HG03521 (cell line): ENCODE measurements around the gene REC8.
A peak's percentile ranks its signal among the peaks of the same experiment; 100 is the strongest.

ENCODE experiments used
- ATAC-seq: cut with Tn5 transposase; IDR thresholded peaks from one replicate; pipeline ENCODE4 v1.9.1; 2021; ENCODE audit warnings: mild to moderate bottlenecking, moderate library complexity; ENCODE audit not compliant: unreplicated experiment

REC8 gene

DNA sequence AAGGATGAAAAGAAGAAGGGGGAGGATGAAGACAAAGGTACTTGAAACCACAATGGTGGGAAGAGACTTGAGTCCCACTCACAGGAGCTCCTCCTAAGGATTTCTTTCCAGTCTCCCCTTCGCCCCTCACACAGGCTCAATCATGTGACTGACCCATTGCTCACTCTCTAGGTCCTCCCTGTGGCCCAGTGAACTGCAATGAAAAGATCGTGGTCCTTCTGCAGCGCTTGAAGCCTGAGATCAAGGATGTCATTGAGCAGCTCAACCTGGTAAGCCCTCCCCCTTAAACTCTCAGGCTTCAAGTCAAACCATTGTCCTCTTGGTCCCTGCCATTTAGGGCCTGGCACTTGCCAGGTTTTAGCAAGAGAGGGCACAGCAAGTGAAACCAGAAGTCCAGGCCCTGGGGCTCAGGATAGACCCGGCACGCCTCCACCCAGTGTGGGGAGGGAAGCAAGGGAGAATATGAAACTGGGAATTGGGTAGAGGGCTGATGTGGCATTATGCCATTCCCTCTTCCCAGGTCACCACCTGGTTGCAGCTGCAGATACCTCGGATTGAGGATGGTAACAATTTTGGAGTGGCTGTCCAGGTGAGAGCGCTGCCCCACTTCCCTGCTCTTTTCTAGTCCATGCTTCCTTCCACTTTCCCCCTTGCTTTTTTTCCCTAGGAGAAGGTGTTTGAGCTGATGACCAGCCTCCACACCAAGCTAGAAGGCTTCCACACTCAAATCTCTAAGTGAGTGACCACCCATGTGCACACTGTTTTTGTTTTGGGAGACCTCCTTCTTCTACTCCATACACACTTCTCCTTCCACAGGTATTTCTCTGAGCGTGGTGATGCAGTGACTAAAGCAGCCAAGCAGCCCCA is 34.1 kb upstream of the REC8 start:
- ATAC-seq = no peak

DNA sequence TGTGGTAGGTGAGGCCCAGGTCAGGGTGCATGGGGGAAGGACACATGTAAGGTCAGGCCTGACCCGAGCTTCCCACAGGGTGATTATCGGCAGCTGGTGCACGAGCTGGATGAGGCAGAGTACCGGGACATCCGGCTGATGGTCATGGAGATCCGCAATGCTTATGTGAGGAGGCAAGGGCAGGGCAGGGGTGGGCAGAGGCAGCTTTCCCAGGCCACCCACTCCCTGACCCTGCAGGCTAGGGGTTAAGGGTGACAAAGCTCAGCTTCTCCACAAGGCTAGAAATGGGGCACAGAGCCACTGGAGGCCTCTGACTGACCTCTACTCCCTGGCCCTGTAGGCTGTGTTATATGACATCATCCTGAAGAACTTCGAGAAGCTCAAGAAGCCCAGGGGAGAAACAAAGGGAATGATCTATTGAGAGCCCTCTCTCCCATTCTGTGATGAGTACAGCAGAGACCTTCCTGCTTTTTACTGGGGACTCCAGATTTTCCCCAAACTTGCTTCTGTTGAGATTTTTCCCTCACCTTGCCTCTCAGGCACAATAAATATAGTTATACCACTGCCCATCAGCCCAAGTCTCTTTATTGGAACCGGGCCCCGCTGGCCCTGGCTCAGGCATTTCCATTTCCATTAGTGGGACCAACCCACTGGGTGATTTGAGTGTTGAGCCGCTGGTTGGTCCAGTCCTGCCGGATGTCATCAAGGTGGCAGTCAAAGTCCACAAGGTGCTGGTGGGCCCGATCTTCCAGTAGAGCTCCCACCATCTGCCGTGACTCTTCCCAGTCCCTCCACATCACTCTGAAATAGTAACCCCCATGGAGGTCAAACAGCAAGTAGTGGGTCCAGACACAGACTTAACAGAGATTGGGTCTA is 33.2 kb upstream of the REC8 start:
- no peak for ATAC-seq

DNA sequence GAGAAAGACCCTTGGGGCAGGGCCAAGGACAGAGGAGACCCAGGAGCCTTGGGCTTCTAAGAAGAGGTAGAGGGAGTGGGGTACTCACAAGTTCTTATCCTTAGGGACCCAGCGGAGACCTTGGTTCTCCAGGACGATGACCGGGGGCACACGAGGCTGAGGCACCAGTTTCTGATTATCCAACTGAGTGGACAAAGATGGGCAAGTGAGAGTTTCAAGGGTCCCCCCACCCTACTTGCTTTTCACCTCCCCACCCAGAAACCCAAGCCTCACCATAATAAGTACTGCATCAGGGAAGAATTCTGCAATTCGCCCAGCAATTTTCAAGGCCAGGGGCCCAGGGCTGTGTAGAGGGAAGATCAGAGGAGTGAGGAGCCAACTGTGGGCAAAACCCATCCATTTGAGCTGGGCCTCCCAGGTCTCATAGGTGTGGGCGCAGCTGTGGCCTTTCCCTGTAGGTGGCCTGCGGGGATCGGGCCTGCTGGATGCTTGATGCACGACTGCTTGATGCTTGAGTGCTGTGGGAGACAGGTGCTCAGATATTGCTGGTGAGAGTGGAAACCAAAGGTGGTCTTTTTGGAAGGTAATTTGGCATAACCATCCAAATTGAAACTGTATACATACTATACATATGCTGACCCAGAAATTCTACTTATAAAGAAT is 32.5 kb upstream of the REC8 start:
- ATAC-seq = no peak

DNA sequence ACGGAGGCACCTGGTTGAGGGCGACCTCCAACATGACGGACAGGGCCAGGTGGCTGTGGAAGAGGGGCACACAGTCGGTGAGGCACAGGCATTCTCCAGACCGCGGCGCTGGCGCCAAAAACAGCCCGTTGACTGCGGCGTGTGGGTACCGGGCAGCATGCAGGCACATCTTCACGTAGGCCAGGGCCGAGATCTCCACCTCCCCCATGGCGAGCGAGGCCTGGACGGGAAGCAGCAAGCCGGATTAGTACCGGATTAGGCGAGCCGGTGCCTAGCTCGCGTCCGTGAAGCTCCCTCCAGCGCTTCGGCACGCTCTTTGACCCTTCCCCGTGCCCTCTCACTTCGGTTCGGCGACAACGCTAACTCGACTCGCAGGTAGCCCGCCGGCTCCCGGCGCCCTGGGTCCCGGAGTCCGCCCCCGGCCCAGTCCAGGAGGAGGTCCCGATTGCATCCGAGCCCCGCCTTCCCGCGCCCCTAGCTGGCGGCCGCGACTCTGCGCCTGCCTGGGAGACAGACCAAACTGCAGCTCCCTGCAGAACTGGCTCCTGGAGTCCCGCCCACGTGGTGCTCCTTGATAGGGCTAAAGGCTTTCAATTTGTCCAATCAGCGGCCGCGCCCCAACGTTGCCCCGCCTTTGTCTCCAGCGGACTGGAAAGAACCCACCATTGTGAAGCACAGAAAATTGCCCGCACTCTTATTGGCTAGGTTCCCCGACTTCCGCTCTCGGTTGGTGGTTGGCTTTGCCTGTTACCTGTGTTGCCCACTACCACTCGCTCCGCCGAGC is 30.6 kb upstream of the REC8 start, which contains the start of gene EMC9:
Gene EMC9 (minus strand): TSS at position 495 of the 784 bp plus-strand sequence. CDS start 287 bp downstream, at position 208.
- ATAC-seq = peak; percentile 85

DNA sequence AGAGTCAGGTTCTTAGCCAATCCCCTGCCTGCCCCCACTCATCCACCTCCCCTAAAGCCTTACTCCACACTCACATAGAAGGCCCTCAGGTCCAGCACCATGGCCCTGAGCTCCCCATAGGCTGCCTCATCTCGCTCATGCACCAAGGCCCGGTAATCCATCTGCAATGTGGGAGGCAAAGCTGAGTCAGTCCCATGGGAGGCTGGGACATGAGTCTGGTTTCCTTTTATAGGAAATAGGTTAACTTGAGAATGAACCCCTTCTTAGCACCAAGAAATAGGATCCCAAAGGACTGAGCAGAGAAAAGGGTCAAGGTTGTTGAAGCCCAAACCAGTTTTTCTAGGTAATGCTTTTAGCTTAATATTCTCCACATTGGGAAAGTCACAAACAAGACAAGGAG is 28.4 kb upstream of the REC8 start:
- no peak for ATAC-seq

DNA sequence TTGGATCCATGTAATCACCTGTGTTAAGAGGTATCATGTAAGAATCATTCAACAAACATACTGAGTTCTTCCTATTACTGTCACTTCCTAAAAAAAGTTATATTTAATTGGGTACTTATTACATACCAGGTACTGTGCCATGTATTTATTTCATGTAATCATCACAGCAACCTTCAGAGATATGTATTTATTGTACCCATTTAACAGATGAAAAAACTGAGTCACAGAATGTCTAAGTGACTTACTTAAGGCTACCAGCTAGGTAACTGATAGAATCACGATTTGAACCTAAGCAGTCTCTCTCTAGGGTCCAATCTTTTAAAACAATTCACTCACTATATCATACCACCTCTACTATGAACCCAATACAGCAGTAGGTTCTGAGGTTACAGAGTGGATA is 27.4 kb upstream of the REC8 start:
- ATAC-seq = no peak

DNA sequence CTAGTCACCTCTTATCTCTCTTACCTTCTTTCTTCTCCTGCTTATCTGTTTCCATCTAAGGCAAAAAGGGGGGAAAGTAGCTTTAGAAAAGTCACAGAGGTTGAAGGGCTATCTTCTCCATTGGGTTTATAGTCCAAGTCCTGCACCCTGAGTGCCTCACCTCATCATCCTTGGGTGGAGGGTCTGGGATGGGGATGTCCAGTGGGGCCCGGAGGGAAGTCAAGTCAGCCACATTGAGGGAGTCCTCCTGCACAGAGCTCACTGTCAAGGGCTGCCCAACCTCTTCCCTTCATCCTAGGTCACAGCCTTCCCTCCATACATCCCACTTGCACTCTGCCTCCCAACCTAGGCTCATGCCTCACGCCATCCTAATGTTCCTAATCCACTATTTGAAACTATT is 26.7 kb upstream of the REC8 start:
- no peak for ATAC-seq

DNA sequence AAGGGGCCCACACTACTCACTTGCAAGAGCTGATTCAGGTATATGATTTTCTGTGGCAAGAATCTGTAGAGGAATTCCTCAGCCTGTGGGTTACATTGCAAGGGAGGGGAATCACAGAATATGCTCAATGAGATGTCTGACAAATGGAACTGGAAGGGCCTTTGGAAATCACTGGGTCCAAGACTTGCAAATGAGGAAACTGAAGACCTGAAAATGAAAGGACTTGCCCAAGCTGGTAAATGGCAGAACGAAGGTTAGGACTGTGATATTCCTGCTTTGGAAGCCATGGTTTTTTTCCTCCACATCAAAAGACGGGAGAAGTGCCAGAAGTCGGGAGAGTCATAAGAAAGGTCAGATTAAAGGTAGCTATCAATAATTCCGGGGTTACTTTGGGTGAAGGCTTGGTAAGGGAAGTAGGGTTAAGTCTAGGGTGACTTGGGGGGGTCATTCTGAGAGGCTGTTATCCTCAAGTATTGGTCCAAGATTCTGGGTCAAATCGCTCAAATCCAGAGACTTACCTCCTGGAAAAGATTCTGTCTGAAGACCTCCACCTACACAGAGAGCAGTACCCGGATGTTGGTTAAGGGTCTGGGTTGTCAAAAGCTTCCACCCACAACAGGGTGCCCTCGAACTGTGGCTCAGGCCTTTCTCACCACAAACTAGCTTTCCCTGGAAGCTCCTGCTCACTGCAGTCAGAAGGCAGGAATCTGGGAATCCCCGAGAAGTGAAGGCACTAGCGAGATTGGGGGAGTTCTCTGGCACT is 26.0 kb upstream of the REC8 start:
- no peak for ATAC-seq

DNA sequence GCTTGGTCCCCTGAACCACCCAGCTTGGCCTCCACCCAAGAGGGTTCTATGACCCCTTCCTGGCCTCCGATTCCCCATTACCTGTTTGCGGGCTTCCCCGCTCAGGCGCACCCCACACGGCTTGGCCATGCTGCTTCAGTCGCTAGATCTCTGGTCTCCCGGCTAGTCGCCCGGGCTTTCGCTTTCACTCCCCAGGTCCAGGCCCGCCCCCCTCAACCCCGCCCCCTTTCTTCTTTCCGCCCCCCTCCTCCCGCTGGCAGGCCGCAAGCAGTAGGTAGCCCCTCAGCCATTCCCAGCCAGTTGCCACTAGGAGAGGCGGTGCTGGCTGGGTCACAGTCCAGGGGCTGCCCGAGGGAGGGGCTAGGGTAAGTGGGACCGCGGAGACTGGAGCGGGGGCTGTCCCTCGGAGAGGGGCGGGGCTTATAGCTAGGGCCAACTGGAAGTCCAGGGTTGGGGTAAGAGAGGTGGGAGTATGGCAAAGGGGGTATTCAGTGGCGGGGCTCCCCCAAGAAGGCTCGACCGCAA is 25.4 kb upstream of the REC8 start, which contains the start of gene PSME2:
Gene PSME2 (minus strand): TSS at position 158 of the 525 bp plus-strand sequence. CDS start 29 bp downstream, at position 129.
- ATAC-seq = peak; percentile 58

DNA sequence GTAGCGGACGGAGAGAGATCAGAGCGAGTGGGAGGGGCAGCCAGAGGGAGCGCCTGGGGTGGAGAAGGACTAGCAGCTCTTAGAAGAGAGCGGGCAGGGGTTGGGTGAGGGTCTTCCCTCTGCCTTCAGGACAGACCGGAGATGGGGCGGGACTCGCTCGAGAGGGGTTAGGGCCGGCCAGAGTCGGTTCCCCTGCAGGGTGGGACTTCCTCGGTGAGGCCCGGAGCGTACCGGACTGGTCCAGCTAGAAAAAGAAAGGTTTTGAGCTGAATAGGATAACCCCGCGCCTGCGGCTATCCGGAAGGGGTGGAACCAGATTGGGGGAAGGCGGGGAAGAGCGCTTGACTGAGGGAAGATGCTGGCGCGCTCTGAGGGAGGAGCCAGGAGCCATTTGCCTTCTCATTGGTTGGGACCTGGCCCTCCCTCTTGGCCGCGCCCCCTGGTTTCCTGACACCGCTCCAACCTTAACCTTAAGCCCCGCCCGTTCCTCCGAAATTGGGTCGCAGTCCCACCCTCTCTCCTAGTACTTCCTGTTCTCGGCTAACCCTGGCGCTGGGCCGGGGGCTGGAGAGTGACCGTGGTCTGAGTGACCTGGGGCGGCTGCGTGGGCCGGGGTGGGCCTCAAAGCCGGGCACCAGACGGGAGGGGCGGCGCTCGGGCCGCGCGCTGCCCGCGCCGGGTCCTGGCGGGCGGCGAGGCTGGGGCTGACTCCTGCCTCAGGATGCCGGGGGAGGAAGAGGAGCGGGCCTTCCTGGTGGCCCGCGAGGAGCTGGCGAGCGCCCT is 24.7 kb upstream of the REC8 start, which contains the start of gene RNF31:
Gene RNF31 (plus strand): TSS at position 521 of the 783 bp plus-strand sequence. CDS start 201 bp downstream, at position 722.
- peak; percentile 79 for ATAC-seq

DNA sequence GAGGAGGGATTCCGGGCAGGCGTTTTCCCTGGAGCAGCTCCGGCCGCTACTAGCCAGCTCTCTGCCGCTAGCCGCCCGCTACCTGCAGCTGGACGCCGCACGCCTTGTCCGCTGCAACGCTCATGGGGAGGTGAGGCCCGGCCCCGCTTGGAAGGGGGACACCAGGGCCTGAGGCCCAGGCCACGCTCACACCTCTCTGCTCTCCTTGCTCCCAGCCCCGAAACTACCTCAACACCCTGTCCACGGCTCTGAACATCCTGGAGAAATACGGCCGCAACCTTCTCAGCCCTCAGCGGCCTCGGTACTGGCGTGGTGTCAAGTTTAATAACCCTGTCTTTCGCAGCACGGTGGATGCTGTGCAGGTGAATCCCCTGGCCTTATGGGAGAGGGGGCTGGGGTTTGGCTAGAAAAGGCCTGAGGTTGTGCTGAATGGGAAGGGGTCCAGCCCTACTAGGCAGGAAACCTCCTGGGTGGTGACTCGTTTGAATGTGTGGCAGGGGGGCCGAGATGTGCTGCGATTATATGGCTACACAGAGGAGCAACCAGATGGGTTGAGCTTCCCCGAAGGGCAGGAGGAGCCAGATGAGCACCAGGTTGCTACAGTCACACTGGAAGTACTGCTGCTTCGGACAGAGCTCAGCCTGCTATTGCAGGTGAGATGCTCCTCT is 24.0 kb upstream of the REC8 start:
- no peak for ATAC-seq

DNA sequence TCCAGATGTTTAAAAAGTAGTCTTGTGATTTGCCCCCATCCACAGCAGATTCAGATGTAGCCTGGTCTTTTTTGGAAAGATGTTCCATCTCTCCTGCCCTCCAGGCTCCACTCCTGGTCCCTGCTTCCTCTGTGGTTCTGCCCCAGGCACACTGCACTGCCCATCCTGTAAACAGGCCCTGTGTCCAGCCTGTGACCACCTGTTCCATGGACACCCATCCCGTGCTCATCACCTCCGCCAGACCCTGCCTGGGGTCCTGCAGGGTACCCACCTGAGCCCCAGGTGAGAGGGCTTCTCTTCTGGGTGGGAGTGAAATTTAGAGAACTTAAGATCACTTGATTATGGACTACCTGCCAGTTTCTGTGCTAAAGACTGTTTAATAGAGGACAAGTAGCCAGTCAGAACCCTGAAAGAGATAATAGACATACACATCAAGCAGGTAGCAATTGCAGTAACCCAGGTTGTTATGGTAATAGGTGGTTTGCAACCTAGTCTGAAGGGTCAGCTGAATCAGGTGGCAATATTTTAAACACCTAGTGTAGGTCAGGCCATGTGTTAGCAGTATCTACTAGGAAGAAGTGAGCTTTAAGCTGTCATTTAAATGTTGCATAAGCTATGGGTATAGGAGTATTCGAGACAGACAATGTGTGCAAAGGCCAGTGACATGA is 22.4 kb upstream of the REC8 start:
- ATAC-seq = no peak

DNA sequence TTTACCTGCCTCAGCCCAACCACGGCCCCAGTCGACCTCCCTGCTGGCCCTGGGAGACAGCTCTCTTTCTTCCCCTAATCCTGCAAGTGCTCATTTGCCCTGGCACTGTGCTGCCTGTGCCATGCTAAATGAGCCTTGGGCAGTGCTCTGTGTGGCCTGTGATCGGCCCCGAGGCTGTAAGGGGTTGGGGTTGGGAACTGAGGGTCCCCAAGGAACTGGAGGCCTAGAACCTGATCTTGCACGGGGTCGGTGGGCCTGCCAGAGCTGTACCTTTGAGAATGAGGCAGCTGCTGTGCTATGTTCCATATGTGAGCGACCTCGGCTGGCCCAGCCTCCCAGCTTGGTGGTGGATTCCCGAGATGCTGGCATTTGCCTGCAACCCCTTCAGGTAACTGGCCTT is 21.8 kb upstream of the REC8 start:
- ATAC-seq = no peak

DNA sequence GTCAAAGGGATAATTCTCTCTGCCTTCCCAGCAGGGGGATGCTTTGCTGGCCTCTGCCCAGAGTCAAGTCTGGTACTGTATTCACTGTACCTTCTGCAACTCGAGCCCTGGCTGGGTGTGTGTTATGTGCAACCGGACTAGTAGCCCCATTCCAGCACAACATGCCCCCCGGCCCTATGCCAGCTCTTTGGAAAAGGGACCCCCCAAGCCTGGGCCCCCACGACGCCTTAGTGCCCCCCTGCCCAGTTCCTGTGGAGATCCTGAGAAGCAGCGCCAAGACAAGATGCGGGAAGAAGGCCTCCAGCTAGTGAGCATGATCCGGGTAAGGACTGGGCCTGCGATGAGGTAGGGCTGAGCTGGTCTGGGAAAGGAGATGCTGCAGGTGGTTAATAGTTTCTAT is 21.3 kb upstream of the REC8 start:
- ATAC-seq = no peak

DNA sequence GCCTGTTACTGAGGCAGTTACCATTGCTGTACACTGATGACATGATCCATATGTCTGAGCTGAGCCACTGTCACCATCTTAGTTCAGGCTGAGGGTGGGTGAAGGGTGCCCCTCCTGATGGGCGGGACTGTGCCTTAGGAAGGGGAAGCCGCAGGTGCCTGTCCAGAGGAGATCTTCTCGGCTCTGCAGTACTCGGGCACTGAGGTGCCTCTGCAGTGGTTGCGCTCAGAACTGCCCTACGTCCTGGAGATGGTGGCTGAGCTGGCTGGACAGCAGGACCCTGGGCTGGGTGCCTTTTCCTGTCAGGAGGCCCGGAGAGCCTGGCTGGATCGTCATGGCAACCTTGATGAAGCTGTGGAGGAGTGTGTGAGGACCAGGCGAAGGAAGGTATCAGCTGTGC is 20.9 kb upstream of the REC8 start:
- ATAC-seq = no peak

DNA sequence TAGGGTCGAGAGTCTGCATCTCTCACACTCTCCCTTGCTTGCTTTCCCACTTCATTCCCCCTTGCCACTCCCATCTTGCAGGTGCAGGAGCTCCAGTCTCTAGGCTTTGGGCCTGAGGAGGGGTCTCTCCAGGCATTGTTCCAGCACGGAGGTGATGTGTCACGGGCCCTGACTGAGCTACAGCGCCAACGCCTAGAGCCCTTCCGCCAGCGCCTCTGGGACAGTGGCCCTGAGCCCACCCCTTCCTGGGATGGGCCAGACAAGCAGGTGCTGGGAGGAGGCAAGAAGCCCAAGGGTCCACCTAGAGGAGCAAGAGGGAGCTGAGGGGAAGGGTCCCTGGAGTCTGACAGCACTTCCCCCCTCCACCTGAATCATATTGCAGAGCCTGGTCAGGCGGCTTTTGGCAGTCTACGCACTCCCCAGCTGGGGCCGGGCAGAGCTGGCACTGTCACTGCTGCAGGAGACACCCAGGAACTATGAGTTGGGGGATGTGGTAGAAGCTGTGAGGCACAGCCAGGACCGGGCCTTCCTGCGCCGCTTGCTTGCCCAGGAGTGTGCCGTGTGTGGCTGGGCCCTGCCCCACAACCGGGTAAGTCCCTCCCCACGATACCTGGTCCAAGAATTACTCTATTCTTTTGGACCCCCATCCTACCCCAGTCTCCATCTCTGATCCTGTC is 20.3 kb upstream of the REC8 start:
- no peak for ATAC-seq

DNA sequence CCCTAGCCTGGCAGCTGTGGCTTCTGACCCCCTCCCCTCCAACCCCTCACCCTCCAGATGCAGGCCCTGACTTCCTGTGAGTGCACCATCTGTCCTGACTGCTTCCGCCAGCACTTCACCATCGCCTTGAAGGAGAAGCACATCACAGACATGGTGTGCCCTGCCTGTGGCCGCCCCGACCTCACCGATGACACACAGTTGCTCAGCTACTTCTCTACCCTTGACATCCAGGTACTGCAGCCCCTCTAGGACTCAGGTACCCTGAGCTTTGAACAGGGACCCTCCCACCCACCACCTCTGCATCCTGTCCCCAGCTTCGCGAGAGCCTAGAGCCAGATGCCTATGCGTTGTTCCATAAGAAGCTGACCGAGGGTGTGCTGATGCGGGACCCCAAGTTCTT is 16.8 kb upstream of the REC8 start:
- no peak for ATAC-seq
